HG02981 (cell line): ENCODE data around the gene NUB1.

Experiments used
- ATAC-seq: cut with Tn5 transposase; IDR thresholded peaks from one replicate; pipeline ENCODE4 v1.9.1; 2021; ENCODE audit warnings: mild to moderate bottlenecking, moderate library complexity; ENCODE audit not compliant: unreplicated experiment

The NUB1 gene

GRCh38 chr7:151402029-151402835 is 60.6 kb downstream of the NUB1 start:
- ATAC-seq, result no peak

DNA sequence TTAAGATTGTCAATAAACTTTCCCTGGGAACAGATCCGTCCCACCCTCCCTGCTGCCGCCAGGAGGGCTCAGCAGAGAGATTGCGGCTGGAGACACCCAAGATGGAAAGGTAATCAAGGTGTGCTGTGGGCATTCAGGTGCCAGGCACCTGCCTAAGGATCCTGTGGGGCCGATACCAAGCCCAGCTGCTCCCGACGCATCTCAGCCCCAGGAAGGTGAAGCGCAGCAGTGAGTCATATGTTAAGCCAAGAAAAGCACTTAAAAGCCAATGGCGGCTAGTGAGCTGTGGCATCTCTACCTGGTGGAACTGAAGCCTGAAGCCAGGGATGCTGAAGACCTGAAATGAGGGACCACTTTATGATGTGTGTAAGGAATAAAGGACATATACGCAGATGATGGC is 62.2 kb downstream of the NUB1 start:
- ATAC-seq, result no peak

DNA sequence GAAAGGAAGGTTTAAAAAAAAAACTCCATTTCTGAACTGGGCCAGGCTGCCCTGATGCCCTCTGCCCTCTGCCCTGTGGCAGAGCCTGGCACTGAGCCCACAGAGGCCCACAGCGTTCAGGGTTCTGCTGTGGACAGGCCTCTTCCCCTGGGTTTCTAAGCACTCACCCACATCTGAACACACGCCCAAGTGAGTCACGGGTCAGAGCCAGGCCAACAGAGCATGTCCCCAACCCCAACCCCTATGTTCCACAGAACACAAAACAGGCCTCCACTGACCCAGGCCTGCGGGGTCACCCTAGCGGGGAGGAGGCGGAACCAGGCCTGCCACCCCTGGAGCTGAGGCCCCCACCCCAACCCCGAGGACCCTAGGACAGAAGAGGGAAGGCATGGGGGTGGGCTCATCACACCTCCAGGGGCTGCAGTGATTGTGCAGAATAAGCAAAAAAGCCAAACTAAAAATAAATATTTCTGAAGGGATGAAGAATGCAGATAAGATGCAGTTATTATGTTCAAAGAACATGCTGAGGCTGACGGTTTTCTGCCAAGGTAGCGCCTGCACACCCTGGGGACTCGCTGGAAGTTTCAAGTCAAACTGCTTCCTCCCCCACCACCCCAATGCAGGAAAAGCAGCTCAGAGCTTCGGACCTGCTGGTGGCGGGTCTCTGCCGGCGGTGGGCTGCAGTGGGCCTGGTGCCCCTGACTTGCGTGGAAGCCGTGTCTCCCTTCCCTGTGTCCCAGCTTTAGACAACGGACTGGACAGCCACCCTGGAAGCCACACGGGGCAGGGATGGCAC is 62.8 kb downstream of the NUB1 start:
- ATAC-seq, result no peak

GRCh38 chr7:151405056-151405455 is 63.4 kb downstream of the NUB1 start:
- no peak for ATAC-seq

GRCh38 chr7:151405588-151405987 is 64.0 kb downstream of the NUB1 start:
- no peak for ATAC-seq

- ATAC-seq, result no peak
These were observed 64.7 kb downstream of the NUB1 start for GRCh38 chr7:151406051-151406875.

GRCh38 chr7:151406886-151407583 is 65.4 kb downstream of the NUB1 start:
- no peak for ATAC-seq

DNA sequence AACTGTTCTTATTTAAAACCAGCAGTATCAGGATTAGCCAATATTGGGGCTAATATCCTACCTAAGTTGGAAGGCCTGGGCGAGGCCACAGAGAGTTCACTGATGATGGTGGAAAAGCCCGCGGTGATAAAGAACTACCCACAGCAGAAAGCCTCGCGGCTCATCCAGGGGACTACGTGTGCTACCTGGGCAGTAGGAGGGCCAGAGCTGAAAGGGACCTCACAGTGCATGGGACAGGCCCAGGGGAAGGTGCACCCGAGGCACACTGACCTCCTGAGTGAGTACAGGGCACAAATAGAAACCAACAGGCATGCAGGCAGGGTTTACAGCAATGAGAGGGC is 66.9 kb downstream of the NUB1 start:
- no peak for ATAC-seq

- peak; percentile 64 for ATAC-seq
These were observed 67.4 kb downstream of the NUB1 start for GRCh38 chr7:151408839-151409666.

- no peak for ATAC-seq
These were observed 68.2 kb downstream of the NUB1 start, which contains the start of gene WDR86 for GRCh38 chr7:151409667-151410404. Gene WDR86, minus strand, starts transcription at chr7:151410038. Its CDS starts 449 bp downstream, at chr7:151409589.

DNA sequence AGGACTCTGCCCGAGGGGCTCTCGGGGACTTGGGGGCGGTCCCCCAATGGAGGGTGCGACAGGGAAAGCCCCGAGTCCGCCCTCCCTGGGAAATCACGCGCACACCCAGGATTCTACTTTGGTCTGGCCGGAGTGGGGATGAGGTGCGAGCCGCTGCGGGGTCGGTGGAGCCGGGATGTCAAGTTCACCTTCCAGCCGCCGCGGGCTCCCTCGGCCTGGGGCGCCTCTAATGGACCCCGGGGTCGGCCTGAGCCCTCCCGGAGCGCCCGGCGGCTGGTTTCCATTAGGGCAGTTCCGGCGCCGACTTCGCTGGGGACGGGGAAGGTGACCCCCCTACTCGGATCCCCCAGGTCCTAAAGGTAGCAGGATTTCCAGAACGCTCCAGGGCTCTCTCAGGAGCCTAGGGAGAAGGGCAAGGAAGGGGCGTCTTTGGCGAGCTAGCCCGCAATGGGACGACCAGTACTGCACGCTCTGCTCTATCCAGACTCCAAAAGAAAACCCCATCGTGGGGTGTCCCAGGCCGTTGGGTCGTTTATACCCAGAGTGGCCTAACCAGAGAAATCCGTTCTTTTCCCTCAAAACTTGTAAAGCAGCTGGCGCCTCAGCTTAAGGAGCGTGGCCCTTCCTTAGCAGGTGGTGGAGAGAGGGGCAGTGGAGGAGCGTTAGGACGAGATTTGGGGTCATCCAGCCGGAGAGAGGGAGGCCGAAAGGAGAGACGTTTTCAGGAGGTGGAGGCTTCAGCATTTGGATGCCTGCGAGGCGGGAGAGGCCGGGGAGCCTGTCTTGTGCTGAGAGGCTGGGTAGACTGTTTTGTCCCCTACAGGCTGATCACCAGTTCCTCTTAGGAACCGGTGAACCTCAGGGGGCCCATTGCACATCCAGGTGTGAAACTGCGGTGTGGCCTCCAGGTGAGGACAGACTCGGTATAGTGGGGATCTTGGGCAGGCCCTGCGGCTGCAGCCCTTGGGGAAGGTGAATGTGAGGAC is 69.1 kb downstream of the NUB1 start:
- ATAC-seq, result no peak

DNA sequence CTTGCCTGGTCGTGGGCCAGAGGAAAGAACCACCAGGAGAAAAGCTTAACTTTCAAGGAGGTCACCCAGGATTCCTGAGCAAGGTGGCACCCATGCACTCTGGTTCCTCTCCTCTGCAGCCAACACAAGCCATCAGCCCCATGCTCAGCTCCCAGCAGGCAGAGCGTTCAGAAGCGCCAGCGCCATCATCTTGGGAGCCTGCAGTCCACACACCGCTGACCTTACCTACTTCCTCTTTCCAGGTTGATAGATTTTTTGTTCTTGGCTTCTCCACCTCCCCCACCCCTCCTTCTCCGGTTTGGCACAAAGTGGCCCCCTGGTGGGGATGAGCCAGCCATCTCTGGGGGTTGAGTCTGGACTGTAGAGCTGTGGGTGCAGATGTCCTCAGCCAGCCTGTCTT is 69.9 kb downstream of the NUB1 start:
- no peak for ATAC-seq

DNA sequence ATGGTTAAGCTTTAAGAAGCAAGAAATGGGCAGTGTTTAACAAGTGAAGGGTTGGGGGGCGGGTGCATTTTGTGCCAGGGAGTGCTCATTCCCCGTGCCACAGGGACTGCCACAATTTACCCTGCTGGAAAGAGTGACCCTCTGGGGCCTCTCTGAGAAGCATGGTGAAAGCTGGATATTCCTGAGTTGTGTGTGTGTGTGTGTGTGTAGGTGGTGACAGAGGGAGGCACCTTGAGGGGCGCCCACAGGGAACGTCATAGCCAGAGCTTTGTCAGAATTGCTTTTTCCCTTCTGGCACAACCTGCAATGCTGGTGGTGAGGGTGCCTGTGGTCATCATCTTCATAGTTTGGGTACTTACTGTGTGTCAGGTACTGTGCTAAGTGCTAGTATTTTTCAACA is 70.7 kb downstream of the NUB1 start:
- ATAC-seq, result no peak

DNA sequence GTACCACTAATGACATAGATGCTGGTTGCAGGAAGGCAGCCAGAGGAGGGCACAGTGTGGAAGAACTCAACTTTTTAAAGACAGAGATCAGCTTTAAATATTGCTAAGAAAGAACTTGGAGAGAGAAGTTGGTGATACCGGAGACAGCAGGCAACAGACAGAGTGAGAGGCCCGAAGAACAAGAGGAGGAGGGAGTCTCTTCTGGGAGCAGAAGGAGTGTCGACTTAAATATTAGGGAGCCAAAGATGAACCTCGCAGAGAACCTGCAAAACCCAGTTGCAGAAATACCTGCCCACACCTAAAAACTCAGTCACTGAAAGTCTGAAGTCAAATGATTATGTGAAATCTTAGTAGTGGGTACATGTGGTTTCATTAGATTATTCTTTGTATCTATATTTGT is 71.6 kb downstream of the NUB1 start:
- no peak for ATAC-seq

DNA sequence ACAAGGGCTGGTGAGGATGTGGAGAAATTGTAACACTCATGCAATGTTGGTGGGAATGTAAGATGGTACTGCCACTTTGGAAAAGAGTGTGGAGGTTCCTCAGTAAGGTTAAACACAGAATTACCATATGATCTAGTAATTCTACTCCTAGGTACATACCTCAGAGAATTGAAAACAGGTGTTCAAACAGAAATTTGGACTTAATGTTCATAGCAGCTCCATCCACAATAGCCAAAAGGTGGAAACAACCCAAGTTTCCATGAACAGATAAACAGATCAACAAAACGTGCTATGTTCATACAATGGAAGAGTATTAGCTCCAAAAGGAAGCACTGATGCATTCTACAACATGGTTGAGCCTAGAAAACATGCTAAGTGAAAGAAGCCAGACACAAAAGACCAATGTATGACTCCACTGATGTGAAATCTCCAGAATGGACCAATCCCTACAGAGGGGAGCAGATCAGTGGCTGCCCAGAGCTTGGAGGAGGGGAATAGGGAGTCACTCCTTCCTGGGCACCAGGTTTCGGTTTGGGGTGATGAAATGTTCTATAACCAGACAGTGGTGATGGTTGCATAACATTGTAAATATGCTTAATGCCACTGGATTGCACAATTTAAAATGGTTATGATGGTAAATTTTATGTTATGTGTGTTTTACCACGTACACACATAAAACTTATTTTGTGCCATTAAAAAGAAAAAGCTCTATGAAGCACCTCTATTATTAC is 73.9 kb downstream of the NUB1 start:
- no peak for ATAC-seq

DNA sequence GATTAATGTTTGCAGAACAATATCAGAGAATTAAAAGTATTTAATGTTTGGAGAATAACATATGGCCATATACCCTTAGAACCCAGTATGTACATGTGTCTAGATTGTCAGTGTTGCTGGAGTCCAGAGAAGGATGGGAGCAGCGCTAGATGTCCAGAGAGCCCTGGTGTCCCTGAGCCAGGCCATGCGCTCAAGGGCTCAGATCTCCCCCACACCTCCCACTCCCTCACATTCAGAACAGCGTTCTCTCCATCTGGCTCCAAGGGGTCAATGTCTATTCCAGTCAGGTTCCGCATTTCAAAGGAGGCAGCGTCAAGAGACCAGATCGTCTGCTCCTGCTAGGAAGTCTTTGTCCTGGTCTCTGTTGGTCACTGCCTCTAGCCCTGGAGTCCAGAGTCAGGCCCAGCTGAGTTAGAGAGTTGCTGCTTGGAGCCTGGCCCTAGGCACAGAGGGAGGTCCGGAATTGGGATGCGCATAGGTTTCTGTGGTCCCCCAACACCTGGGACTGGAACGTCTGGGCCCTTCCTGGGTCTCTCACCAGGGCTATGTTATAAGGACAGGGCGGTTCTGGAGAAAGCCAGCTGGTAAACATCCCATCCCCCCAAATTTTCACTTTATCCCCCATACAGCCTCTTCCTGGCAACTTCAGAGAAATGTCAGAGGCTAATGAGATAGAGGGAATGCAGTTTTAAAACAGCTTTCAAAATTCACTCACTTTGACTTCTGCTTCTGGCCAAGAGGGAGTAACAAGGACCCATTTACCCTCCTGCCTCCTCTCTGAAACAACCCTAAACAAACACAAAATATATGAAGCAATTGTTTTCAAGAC is 74.7 kb downstream of the NUB1 start:
- ATAC-seq, result no peak

DNA sequence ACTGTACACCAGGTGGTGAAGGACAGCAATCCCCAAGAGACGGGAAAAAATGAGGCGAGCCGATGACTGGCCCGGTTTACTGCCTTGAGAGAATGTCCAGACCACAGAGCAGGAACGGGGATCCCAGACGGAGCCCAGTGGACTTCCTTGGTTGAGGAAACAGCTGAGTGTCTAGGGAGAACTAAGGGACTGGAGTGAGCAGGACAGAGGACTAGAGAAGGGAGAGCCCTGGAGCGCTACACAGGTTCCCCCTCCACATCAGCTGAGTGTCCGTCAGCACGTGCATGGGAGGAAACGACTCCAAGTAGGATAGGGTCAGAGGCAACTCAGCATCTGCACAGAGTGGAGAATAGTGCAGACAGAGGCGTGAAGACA is 75.3 kb downstream of the NUB1 start:
- ATAC-seq, result no peak
